AG09309 (cell line): ENCODE results near the gene FUT6.
"Not testable (repeated sequence)": the region's sequence is repeated elsewhere in the genome, so short reads cannot be mapped to it uniquely, and the experiment has no call there.

Experiments
- DNase-seq: peaks from one replicate; pipeline ENCODE4 v3.0.0-alpha.2; 2010; ENCODE audit warnings: low read depth
- H3K4me3 ChIP-seq: 2 replicates; pipeline ENCODE4 v1.5.1; 2011; ENCODE audit warnings: mild to moderate bottlenecking, low read depth, low read length, moderate library complexity; ENCODE audit not compliant: control insufficient read depth
- TF ChIP-seq, protein P1 (sequence below): IDR thresholded peaks from 2 replicates; pipeline ENCODE4 v1.5.1; 2011; ENCODE audit warnings: mild to moderate bottlenecking, low read depth, low read length, inconsistent platforms; ENCODE audit not compliant: insufficient read depth, control insufficient read depth; ENCODE audit errors: missing control alignments

FUT6 gene

GRCh38 chr19:5850743-5851293 lies 11.3 kb upstream of the FUT6 start:
- DNase-seq, result no peak
- H3K4me3 ChIP-seq, result no peak overlapping the region
- TF ChIP-seq, protein P1, sequence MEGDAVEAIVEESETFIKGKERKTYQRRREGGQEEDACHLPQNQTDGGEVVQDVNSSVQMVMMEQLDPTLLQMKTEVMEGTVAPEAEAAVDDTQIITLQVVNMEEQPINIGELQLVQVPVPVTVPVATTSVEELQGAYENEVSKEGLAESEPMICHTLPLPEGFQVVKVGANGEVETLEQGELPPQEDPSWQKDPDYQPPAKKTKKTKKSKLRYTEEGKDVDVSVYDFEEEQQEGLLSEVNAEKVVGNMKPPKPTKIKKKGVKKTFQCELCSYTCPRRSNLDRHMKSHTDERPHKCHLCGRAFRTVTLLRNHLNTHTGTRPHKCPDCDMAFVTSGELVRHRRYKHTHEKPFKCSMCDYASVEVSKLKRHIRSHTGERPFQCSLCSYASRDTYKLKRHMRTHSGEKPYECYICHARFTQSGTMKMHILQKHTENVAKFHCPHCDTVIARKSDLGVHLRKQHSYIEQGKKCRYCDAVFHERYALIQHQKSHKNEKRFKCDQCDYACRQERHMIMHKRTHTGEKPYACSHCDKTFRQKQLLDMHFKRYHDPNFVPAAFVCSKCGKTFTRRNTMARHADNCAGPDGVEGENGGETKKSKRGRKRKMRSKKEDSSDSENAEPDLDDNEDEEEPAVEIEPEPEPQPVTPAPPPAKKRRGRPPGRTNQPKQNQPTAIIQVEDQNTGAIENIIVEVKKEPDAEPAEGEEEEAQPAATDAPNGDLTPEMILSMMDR, result no peak

DNA sequence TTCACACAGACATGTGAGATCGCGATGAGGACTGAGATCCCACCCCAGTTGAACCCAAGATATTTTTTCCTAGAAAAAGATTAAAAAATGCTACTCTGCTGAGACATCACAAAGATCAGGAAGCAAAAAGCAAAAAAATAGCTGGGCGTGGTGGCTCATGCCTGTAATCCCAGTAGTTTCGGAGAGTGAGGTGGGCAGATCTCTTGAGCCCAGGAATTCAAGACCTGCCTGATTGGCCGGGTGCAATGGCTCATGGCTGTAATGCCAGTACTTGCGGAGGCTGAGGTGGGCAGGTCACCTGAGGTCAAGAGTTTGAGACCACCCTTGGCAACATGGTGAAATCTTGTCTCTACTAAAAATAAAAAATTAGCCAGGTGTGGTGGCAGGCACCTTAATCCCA lies 10.7 kb upstream of the FUT6 start:
- H3K4me3 ChIP-seq, result no peak overlapping the region
- TF ChIP-seq, protein P1, result no peak
- DNase-seq, result no peak

- H3K4me3 ChIP-seq, DNase-seq: not testable (repeated sequence)
These were observed 9.1 kb upstream of the FUT6 start for GRCh38 chr19:5848621-5849020.

- not testable (repeated sequence) for H3K4me3 ChIP-seq, DNase-seq
These were observed 8.3 kb upstream of the FUT6 start for GRCh38 chr19:5847846-5848245.

DNA sequence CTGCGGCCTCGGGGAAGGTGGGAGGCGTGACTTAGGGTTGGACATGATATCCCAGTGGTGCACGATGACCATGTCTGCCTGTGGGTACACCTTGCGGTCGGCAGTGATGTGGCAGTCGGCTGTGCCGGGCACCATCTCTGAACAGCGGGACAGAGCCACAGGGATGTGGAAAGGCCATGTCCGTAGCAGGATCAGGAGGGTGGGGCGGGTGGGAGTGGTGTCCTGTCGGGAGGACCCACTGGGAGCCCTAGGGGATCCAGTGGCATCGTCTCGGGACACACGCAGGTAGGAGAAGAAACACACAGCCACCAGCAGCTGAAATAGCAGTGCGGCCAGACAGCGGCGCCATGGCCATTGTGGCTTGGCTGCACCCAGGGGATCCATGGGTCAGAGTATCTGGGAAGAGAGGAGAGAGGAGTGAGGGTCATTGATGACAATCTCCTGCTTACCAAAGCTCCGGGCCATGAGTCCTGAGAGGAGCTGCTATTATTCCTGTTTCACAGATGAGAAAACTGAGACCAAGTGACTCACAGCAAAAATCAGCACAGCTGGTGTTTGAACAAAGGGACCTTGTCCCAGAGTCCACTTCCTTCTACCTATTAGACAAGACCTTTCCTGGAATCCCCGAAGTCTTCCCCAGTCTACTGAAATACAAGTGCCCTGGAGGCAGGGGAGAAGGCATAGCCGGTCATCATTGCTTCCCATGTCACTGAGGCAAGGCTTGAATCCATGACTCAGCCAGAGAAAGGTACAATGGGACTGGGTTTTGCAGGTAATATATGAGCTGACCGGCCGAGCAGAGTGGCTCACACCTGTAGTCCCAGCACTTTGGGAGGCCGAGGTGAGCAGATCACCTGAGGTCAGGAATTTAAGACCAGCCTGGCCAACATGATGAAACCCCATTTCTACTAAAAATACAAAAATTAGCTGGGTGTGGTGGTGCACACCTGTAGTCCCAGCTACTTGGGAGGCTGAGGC lies 5.2 kb upstream of the FUT6 start:
- TF ChIP-seq, protein P1, result no peak
- DNase-seq, result no peak
- H3K4me3 ChIP-seq, result no peak overlapping the region

GRCh38 chr19:5843295-5843927 lies 3.9 kb upstream of the FUT6 start:
- DNase-seq, result no peak
- TF ChIP-seq, protein P1, result no peak
- H3K4me3 ChIP-seq, result no peak overlapping the region

DNA sequence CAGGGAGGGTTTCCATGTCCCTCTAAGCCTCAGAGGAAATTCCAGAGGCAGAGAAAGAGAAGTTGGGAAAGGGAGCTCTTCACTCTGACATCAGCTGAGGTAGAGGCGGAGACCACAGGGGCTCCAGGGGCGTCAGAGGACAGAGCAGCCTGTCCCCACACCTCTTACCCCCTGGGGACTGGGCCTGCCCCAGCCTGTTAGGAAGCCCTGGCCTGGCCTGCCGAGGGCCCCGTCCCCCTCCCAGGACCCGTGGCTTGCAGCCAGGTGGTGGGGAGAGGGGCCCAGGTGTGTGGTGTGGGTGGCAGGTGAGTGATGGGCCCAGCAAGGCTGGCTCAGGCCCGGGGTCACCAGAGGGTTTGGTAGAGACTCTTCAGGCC lies 2.2 kb upstream of the FUT6 start:
- DNase-seq, H3K4me3 ChIP-seq: not testable (repeated sequence)

DNA sequence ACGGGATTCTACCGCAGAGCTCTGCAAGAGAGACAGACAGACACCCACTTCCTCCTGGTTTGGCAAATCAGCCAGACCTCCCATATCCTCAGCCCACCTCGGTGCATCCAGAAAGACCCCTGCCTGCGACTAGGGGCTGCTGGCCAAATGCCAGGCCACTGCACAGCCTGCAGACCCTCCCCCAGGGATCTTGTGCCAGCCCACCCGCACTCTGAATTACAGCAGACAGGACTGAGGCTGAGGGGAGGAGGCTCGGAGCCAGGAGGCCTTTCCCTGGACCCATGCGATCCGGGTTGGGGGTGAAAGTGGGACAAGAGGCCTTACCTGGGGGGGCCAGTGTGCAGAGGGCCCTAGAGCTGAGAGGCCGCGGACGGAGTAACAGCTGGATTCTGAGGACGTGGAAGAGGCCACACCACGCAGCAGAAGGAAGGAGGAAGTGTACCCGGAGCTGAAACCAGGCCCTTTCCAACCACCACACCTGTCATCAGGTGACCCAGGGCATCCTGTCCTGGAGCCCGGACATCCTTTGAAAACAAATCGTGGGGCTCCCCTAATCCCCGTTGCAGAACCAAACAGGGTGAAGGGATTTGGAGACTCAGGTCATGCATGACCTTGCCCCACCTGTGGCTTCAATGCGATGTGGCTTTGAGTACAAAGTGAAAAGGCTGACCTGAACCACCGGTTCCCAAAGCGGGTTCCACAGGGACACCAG lies 993 bp downstream of the FUT6 start:
- DNase-seq, result no peak
- H3K4me3 ChIP-seq, result no peak overlapping the region
- TF ChIP-seq, protein P1, result no peak
